CD8-positive, alpha-beta memory T cell (primary cell): Measurements from ENCODE around the gene GIN1. TPM values are rescaled to one million over a fixed set of nuclear protein-coding genes. Genes with fewer than 3 reads are reported as not detected.

Source experiments
- polyA plus RNA-seq: library from polyadenylated mRNA; unstranded; fragments of 300-500 nt; fragmentation: Illumina TruSeq; gene quantifications from one replicate; pipeline ENCODE4 v1.2.3, GENCODE V29; 2021
- total RNA-seq, 2 experiments: library from RNA; stranded (reverse); gene quantifications; one replicate each; pipeline ENCODE4 v1.2.3, GENCODE V29; 2021

The GIN1 gene
- total and polyA plus RNA-seq, 3 experiments from 2014 or later = 8.6 to 10.4 (median 9.3) TPM

Other genes with a start within 250 kb of the GIN1 start
- 10 to 100 TPM; 55.7 to 63.6 TPM for gene PPIP5K2, start 163 bp upstream of the GIN1 start, total RNA-seq
- 22.9 TPM for gene PPIP5K2, start 163 bp upstream of the GIN1 start, polyA plus RNA-seq
- 10 to 100 TPM in 1 of 2 experiments, 1 to 10 TPM in 1; 9.9 to 10.5 TPM for gene MACIR, start 138.6 kb upstream of the GIN1 start, total RNA-seq
- 2.8 TPM for gene MACIR, start 138.6 kb upstream of the GIN1 start, polyA plus RNA-seq